NCI-H82 (cell line): ENCODE measurements around the gene SZT2.
A peak's percentile ranks its signal among the peaks of the same experiment; 100 is the strongest.
"Not testable (repeated sequence)": the region's sequence is repeated elsewhere in the genome, so short reads cannot be mapped to it uniquely, and the experiment has no call there.

Experiments
- DNase-seq: peaks from one replicate; lab custom pipeline; 2025; lab: John Stamatoyannopoulos, UW

The SZT2 gene

DNA sequence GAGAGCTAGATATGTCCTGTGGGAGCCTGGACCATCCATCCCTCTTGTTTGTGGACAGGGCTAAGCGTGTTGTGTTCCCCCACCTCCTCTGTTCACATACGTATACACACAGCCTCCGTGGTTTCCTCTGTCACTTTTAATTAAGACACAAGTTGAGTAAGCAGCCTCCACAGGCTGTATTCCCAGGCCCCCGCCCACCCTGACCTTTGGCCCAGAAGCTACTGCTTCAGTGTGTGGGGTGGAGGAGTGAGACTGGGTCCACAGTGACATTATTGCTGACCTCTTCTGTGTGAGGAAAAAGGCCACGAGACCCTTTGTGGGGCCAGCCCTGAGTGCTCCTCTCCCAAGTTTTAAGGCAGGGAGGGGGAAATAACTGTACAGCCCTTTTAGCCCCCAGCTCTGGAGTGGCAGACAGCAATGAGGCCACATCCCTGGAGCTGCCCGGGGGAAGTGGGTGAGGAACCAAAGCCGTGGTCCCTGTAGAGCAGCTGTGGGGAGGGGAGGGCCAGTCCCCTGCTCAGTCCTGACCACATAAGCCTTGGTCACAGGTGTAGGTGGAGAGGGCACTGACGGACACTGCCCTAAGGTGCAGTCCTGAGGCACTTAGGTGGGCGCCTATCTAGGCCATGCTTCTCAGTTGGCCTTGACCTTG lies 26.3 kb upstream of the SZT2 start:
- no peak for DNase-seq

- DNase-seq, result no peak
Observed at GRCh38 chr1:43363935-43364525, 25.7 kb upstream of the SZT2 start.

GRCh38 chr1:43365678-43366077 lies 24.0 kb upstream of the SZT2 start:
- no peak for DNase-seq

DNA sequence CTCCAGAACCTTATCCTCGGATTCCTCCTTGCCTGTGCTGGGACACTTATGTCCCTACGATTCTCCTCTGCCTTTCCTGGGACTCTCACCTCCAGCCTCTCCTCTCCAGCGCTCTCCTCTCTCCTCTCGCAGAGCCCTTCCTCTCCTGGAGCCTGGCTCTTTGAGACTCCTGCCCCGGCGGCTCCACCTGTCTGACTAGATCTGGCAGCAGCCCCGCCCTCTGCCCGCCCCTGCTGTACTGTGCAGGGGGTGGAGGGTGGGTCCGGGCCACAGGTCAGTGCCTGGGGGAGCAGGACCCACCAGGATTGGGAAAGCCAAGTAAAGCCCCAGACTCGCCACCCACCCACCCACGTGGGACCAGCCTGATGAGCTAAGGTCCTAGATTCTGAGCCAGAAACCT lies 23.5 kb upstream of the SZT2 start:
- peak; percentile 28 for DNase-seq

- no peak for DNase-seq
Observed at GRCh38 chr1:43366601-43367025, 23.1 kb upstream of the SZT2 start.

GRCh38 chr1:43367026-43367903 lies 22.4 kb upstream of the SZT2 start:
- peak; percentile 81 for DNase-seq

DNA sequence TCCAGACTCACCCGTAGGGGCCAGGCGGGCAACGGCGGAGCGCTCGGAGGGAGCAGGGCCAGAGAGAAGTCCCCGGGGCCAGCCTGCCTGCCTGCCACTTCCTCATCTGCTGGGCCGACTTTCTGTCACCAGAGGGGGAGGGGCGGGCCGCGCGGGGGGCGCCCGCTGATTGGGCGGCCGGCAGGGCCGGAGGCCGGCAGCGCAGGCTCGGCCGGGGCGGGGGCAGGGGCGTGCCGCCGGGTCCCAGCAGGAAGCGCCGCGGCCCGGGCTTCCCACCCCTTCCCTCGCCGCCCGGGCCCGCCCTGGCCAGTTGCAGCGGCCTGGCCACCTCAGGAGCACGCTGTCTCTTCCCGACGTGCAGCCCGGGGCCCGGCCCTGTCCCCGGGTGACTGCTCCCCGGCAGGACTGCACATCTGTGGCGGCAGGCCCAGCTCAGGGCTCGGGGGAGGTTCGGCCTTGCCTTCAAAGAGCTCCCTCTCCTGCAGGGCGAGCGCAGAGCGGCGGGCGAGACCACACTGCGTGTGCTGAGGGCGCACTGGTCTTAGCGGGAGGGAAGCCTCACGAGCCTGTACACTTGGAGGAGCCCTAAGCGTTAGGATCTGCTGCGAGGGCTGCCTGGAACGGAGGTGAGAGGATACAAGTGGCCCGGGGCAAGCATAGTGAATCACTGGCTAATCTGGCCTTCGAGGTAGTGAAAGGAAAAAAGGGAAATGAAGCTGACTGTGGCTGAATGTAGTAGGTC lies 21.6 kb upstream of the SZT2 start, which contains the start of gene ELOVL1:
ELOVL1 (minus strand) TSS at position 108 of the 742 bp plus-strand sequence. CDS start 2,402 bp downstream, outside the sequence.
- DNase-seq, result peak; percentile 93

DNA sequence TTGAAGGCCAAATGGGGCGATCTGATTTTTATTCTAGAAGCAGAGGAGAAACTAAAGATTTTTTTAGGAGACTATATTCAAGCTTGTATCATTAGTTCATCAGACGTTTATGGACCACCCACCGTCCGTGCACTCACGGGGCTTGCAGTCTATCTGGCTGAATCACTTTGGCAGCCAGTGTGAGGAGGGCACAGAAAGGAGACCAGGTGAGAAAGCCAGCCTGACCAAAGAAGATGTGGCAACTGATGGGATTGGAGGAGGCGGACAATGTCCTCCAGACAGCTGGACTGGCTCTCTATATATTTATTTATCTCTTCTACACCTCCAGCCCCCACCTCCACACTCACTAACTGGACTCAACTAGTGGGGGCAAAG lies 21.1 kb upstream of the SZT2 start:
- DNase-seq, result no peak

GRCh38 chr1:43369779-43370178 lies 19.9 kb upstream of the SZT2 start:
- DNase-seq, result not testable (repeated sequence)

DNA sequence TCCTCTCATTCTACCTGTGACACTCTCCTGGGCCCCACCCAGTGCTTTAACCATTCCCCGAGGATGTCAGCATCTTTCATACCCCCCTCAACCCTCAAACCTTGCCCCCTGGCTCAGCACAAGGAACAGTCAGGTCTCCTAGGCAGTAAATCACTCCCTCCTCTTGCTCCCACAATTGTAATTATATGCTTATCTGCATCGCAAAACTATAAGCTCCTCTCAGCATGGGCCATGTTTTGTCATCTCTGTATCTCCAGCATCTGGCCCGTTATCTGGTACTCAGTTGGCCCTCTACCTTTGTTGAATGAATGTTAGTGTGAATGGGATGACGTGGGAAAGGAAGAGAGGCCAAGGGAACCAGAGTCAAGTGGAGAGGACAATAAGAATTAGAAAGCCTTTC lies 19.1 kb upstream of the SZT2 start:
- DNase-seq, result no peak

GRCh38 chr1:43372172-43372571 lies 17.5 kb upstream of the SZT2 start:
- no peak for DNase-seq

GRCh38 chr1:43373066-43373940 lies 16.4 kb upstream of the SZT2 start:
- no peak for DNase-seq

- no peak for DNase-seq
Observed at GRCh38 chr1:43376723-43377235, 12.9 kb upstream of the SZT2 start.

- DNase-seq, result no peak
Observed at GRCh38 chr1:43377831-43378230, 11.9 kb upstream of the SZT2 start.

DNA sequence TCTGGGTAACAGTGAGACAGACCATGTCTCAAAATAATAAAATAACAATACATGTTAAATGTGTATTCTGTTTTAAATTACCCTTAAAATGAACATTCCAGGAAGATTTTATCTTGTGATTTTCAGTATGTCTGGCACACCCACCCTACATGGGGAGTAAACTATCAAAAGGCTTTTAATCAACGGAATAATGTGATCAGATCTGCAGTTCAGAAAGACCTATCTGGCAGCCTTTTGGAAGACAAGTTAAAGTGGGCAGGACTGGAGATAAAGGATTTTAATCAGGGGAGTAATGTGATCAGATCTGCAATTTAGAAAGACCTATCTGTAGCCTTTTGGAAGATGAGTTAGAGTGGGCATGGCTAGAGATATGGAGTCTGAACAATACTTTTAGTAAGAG lies 10.2 kb upstream of the SZT2 start:
- DNase-seq, result no peak

- DNase-seq, result no peak
Observed at GRCh38 chr1:43381612-43382011, 8.1 kb upstream of the SZT2 start.

DNA sequence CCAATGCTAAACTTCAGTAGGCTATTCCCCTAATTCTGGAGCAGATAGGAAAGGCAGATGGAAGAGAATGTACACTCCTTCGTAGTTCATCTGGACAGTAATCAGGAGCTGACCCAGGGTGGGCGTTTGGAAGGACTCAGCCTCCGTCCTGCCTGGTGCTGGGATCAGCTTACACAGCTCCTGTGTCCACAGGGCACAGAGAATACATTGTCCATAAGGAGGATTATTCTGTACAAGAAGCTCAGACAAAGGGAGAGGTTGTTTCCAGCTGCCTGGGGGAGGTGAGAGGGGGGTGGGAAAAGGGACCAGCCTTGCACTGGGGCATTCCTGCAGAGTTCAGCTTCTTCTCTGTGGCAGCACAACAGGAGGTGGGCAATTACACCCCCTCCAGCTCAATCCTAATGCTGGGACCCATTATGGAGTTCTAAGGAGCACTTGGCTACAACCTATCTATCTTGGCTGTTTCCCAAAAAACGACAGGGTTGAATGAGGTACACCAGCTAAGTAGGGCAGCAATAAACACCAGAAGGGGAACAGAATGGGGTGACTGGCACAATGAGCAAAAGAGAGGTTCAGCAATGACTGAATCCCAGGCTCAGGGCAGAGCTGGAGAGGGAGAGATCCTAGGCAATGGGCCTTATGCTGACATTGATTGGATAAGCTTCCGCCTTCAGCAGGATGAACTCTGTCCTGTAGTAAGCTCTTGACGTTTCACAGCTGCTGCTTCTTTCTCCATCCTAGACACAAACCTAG lies 7.5 kb upstream of the SZT2 start:
- peak; percentile 79 for DNase-seq

GRCh38 chr1:43383449-43383848 lies 6.2 kb upstream of the SZT2 start:
- DNase-seq, result no peak

DNA sequence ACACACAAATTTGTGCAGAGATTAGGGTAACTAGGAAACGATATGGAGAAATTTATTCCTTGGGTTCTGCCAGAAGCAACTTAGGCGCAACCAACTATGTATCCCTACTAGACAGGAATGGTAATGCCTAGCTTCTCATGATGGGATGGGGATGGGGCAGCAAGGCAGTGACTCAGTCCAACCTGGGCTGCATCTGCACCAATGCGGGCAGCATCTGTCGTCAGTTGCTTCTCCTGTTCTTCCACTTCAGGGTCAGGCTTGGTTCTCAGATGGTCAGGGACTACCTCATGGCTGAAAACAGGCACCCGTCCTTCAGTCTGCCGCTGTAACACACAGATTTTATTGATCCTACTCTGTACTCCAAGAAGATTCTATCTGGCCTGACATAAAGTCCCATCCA lies 3.0 kb upstream of the SZT2 start:
- DNase-seq, result no peak

DNA sequence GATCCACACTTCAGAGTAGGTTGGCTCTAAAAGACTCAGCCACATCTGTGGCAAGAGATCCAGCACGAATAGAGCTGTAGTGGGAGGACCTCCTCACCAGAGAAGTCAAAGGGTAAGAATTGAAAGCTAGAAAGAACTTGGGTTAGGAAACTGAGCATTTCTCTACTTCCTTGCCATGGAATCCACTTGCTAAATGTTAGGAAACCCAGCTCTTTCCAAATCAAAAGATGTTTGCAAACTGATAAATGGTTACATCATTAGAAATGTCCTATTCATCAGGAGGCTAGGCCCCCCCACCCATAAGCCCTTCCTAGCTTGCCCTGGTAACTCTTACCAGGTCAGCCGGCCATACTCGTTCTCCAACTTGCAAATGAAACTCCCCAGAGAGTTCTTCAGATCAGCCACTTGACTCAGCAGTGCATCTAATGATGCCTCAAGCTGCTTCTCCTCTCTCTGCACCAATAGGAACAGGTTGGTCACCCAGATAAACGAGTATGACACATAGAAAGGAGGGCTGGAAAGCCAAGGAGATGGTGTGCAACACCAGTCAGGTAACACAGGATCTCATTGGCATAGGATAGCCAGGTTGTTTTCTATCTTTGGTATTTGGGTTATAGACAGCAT lies 1.6 kb upstream of the SZT2 start:
- DNase-seq, result no peak
